Panc1 (cell line): ENCODE results near the gene CES4A. TPM values are rescaled to one million over a fixed set of nuclear protein-coding genes. Genes with fewer than 3 reads are reported as not detected.

Source experiments
- ATAC-seq: fragments of 200-7000 bp; cut with Tn5 transposase; 2 replicates; pipeline ENCODE4 v1.9.1; 2020; ENCODE audit warnings: mild to moderate bottlenecking, moderate library complexity
- BruUV-seq: library from RNA; stranded (reverse); fragments of 400-500 nt; replicated peaks from 2 replicates; lab custom pipeline; 2021; lab: Mats Ljungman, UMichigan
- CTCF ChIA-PET: fragments of 300-600 bp; sonication (Branson Sonifier 250); formaldehyde crosslinking; loops from one replicate; lab custom pipeline; 2022; ENCODE audit warnings: antibody characterized with exemption; lab: Charles Lee
- POLR2A ChIA-PET: fragments of 300-600 bp; sonication (Branson Sonifier 250); formaldehyde crosslinking; loops from one replicate; lab custom pipeline; 2022; ENCODE audit warnings: antibody characterized with exemption; lab: Charles Lee
- DNase-seq: peaks from one replicate; pipeline ENCODE4 v3.0.0-alpha.2; 2010; ENCODE audit warnings: low read depth, low spot score
- H3K27ac ChIP-seq: 2 replicates; pipeline ENCODE4 v1.5.1; 2011; ENCODE audit warnings: mild to moderate bottlenecking, low read length, inconsistent platforms
- H3K27me3 ChIP-seq: fragments of 200-500 bp; sonication (Bioruptor generic); 2 replicates; pipeline ENCODE4 v1.6.0; 2014; ENCODE audit warnings: low read length, inconsistent platforms; ENCODE audit not compliant: control insufficient read depth, insufficient read depth
- H3K36me3 ChIP-seq: fragments of 200-500 bp; sonication (Bioruptor generic); 2 replicates; pipeline ENCODE4 v1.5.1; 2014; ENCODE audit warnings: inconsistent platforms, mild to moderate bottlenecking, low read length, moderate library complexity; ENCODE audit not compliant: control insufficient read depth, insufficient read depth
- H3K4me1 ChIP-seq: 2 replicates; pipeline ENCODE4 v1.5.1; 2011; ENCODE audit warnings: inconsistent platforms, mild to moderate bottlenecking, low read length, moderate library complexity; ENCODE audit not compliant: control insufficient read depth, insufficient read depth
- H3K4me3 ChIP-seq, 2 experiments: 2 replicates each; pipeline ENCODE4 v1.5.1; 2011 to 2012; ENCODE audit warnings: low read depth in 2 of 2, low read length in 2 of 2, mild to moderate bottlenecking in 2 of 2, inconsistent platforms in 1 of 2, moderate library complexity in 1 of 2
- H3K9me3 ChIP-seq: fragments of 200-500 bp; sonication (Bioruptor generic); 2 replicates; pipeline ENCODE4 v1.5.1; 2014; ENCODE audit warnings: low read depth, mild to moderate bottlenecking, inconsistent platforms, low read length, moderate library complexity; ENCODE audit not compliant: control insufficient read depth, insufficient read depth
- POLR2AphosphoS5 ChIP-seq: IDR thresholded peaks from 2 replicates; pipeline ENCODE4 v1.6.1; 2012; ENCODE audit warnings: mild to moderate bottlenecking, low read depth, low read length, moderate library complexity
- SIN3A ChIP-seq: IDR thresholded peaks from 2 replicates; pipeline ENCODE4 v1.6.1; 2012; ENCODE audit warnings: low read depth, mild to moderate bottlenecking, low read length, moderate library complexity, borderline replicate concordance; ENCODE audit not compliant: insufficient read depth
- TCF7L2 ChIP-seq: IDR thresholded peaks from 2 replicates; pipeline ENCODE4 v1.6.1; 2011; ENCODE audit warnings: mild to moderate bottlenecking, low read depth, low read length, inconsistent platforms
- in situ Hi-C: cut with HindIII; loops from 2 replicates; pipeline ENCODE4 v1.10.0; 2016; ENCODE audit warnings: low sequenced_read_pairs, low pct_unique_long_range_greater_than_20kb
- intact Hi-C: fragments of 100-400 bp; cut with micrococcal nuclease; formaldehyde crosslinking; loops from one replicate; pipeline ENCODE4 v1.10.0; 2022; ENCODE audit not compliant: unreplicated experiment
- total RNA-seq: library from RNA; stranded (reverse); gene quantifications from one replicate; pipeline ENCODE4 v1.2.1, GENCODE V29; 2021; ENCODE audit not compliant: unreplicated experiment
- TF ChIP-seq, protein P1 (sequence below), 2 experiments: IDR thresholded peaks; 2 replicates each; pipeline ENCODE4 v1.6.1; 2011 to 2012; ENCODE audit warnings: low read depth in 2 of 2, control low read depth in 1 of 2, low read length in 1 of 2, mild to moderate bottlenecking in 1 of 2, moderate library complexity in 1 of 2; ENCODE audit not compliant: insufficient read depth in 1 of 2
- TF ChIP-seq, protein P2 (sequence below): fragments of 450-650 bp; IDR thresholded peaks from 2 replicates; pipeline ENCODE4 v1.5.1; 2017; ENCODE audit warnings: mild to moderate bottlenecking

Gene CES4A
- total RNA-seq, 1 experiment from 2014 or later, result 6.1 TPM

- ChIA-PET CTCF (no interaction called here), POLR2A (no interaction called here)
- in situ Hi-C loops (no loop called here), intact Hi-C loops (no loop called here)
- Histone ChIP-seq H3K27ac (no peak overlapping the region), H3K27me3 (no peaks in the 10 kb centered on the region), H3K4me1 (no peaks in the 10 kb centered on the region), H3K36me3 (no peaks in the 10 kb centered on the region), H3K4me3 (no peak overlapping the region), H3K9me3 (no peaks in the 10 kb centered on the region)
- DNase-seq (no peak), ATAC-seq (no peak)
- TF ChIP-seq, protein P1, sequence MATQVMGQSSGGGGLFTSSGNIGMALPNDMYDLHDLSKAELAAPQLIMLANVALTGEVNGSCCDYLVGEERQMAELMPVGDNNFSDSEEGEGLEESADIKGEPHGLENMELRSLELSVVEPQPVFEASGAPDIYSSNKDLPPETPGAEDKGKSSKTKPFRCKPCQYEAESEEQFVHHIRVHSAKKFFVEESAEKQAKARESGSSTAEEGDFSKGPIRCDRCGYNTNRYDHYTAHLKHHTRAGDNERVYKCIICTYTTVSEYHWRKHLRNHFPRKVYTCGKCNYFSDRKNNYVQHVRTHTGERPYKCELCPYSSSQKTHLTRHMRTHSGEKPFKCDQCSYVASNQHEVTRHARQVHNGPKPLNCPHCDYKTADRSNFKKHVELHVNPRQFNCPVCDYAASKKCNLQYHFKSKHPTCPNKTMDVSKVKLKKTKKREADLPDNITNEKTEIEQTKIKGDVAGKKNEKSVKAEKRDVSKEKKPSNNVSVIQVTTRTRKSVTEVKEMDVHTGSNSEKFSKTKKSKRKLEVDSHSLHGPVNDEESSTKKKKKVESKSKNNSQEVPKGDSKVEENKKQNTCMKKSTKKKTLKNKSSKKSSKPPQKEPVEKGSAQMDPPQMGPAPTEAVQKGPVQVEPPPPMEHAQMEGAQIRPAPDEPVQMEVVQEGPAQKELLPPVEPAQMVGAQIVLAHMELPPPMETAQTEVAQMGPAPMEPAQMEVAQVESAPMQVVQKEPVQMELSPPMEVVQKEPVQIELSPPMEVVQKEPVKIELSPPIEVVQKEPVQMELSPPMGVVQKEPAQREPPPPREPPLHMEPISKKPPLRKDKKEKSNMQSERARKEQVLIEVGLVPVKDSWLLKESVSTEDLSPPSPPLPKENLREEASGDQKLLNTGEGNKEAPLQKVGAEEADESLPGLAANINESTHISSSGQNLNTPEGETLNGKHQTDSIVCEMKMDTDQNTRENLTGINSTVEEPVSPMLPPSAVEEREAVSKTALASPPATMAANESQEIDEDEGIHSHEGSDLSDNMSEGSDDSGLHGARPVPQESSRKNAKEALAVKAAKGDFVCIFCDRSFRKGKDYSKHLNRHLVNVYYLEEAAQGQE (IDR thresholded peaks at IDR 0.05; ENCODE audit: insufficient read depth in 1 of 2, low read depth in 2 of 2, low read length in 1 of 2), result no peak
- TF ChIP-seq SIN3A (no peak), TCF7L2 (no peak), POLR2AphosphoS5 (no peak)
- TF ChIP-seq, protein P2, sequence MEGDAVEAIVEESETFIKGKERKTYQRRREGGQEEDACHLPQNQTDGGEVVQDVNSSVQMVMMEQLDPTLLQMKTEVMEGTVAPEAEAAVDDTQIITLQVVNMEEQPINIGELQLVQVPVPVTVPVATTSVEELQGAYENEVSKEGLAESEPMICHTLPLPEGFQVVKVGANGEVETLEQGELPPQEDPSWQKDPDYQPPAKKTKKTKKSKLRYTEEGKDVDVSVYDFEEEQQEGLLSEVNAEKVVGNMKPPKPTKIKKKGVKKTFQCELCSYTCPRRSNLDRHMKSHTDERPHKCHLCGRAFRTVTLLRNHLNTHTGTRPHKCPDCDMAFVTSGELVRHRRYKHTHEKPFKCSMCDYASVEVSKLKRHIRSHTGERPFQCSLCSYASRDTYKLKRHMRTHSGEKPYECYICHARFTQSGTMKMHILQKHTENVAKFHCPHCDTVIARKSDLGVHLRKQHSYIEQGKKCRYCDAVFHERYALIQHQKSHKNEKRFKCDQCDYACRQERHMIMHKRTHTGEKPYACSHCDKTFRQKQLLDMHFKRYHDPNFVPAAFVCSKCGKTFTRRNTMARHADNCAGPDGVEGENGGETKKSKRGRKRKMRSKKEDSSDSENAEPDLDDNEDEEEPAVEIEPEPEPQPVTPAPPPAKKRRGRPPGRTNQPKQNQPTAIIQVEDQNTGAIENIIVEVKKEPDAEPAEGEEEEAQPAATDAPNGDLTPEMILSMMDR, result no peak
- BruUV-seq, result no TSS peak
Measured at GRCh38 chr16:66961914-66962313, 26.5 kb upstream of the CES4A start.

GRCh38 chr16:66964049-66964448, 24.3 kb upstream of the CES4A start:
- POLR2A ChIA-PET, result no interaction called here
- no peak overlapping the region for H3K27ac ChIP-seq
- no peak overlapping the region for H3K4me3 ChIP-seq
- no peak for DNase-seq
- in situ Hi-C loops, result no loop called here
- TF ChIP-seq, protein P2, result no peak
- TF ChIP-seq, protein P1 (IDR thresholded peaks at IDR 0.05; ENCODE audit: insufficient read depth in 1 of 2, low read depth in 2 of 2, low read length in 1 of 2), result no peak
- TF ChIP-seq POLR2AphosphoS5 (no peak), TCF7L2 (no peak), SIN3A (no peak)
- H3K27me3 ChIP-seq, result no peaks in the 10 kb centered on the region
- no peaks in the 10 kb centered on the region for H3K9me3 ChIP-seq
- BruUV-seq, result no TSS peak
- intact Hi-C loops, result no loop called here
- CTCF ChIA-PET, result no interaction called here
- H3K36me3 ChIP-seq, result no peaks in the 10 kb centered on the region
- ATAC-seq, result no peak
- H3K4me1 ChIP-seq, result no peaks in the 10 kb centered on the region
